Smooth muscle cell (in vitro differentiated cells): ENCODE measurements around the gene MAPKAPK3. TPM values are rescaled to one million over a fixed set of nuclear protein-coding genes. Genes with fewer than 3 reads are reported as not detected.

Source experiments
- DNase-seq: peaks from one replicate; lab custom pipeline; 2025; ENCODE audit not compliant: unreplicated experiment; lab: John Stamatoyannopoulos, UW
- H2AFZ ChIP-seq: fragments of 200-600 bp; sonication (generic); 2 replicates; pipeline ENCODE4 v1.6.0; 2016; ENCODE audit warnings: antibody characterized with exemption, low read depth, mild to moderate bottlenecking
- H3F3A ChIP-seq: fragments of 200-600 bp; sonication (generic); 2 replicates; pipeline ENCODE4 v1.6.0; 2017; ENCODE audit warnings: antibody characterized with exemption, low read depth
- H3K27ac ChIP-seq: fragments of 200-600 bp; sonication (generic); 2 replicates; pipeline ENCODE4 v1.5.1; 2016; ENCODE audit warnings: low read depth, mild to moderate bottlenecking
- H3K27me3 ChIP-seq: fragments of 200-600 bp; sonication (generic); 2 replicates; pipeline ENCODE4 v1.6.1; 2016; ENCODE audit warnings: low read depth, mild to moderate bottlenecking
- H3K36me3 ChIP-seq: fragments of 200-600 bp; sonication (generic); 2 replicates; pipeline ENCODE4 v1.5.1; 2016; ENCODE audit warnings: low read depth
- H3K4me1 ChIP-seq: fragments of 200-600 bp; sonication (generic); 2 replicates; pipeline ENCODE4 v1.5.1; 2016; ENCODE audit warnings: low read depth
- H3K4me2 ChIP-seq: fragments of 200-600 bp; sonication (generic); 2 replicates; pipeline ENCODE4 v1.6.0; 2016; ENCODE audit warnings: mild to moderate bottlenecking
- H3K4me3 ChIP-seq: fragments of 200-600 bp; sonication (generic); 2 replicates; pipeline ENCODE4 v1.5.1; 2016; ENCODE audit warnings: mild to moderate bottlenecking
- H3K79me2 ChIP-seq: fragments of 200-600 bp; sonication (generic); 2 replicates; pipeline ENCODE4 v1.6.0; 2016; ENCODE audit warnings: low read depth, mild to moderate bottlenecking
- H3K9ac ChIP-seq: fragments of 200-600 bp; sonication (generic); 2 replicates; pipeline ENCODE4 v1.6.0; 2016; ENCODE audit warnings: low read depth
- H3K9me3 ChIP-seq: fragments of 200-600 bp; sonication (generic); replicated peaks from 2 replicates; pipeline ENCODE4 v1.5.1; 2016; ENCODE audit warnings: low read depth
- H4K20me1 ChIP-seq: fragments of 200-600 bp; sonication (generic); 2 replicates; pipeline ENCODE4 v1.6.0; 2016; ENCODE audit warnings: low read depth
- CTCF ChIP-seq: fragments of 200-600 bp; sonication (generic); IDR thresholded peaks from 2 replicates; pipeline ENCODE4 v1.5.1; 2017; ENCODE audit warnings: borderline replicate concordance, mild to moderate bottlenecking, antibody characterized with exemption; ENCODE audit not compliant: insufficient read depth, poor library complexity, severe bottlenecking
- WGBS: methylation state at CpG from one replicate; pipeline ENCODE4 v1.1.7; 2016; ENCODE audit warnings: low lambda C conversion rate; 5-methylcytosine and 5-hydroxymethylcytosine counted together
- polyA plus RNA-seq: library from polyadenylated mRNA; unstranded; fragments of >200 nt; fragmentation: Nextera tagmentation; extraction: Ambion mirVana; gene quantifications from 2 replicates; pipeline ENCODE4 v1.2.1, GENCODE V29; 2016
- total RNA-seq: library from RNA; depleted of rRNA; stranded (reverse); fragments of >200 nt; gene quantifications from 2 replicates; pipeline ENCODE4 v1.2.3, GENCODE V29; 2014

The MAPKAPK3 gene
- total and polyA plus RNA-seq, 2 experiments from 2014 or later: 17.1 to 18.7 TPM

- no peak for TF ChIP-seq CTCF
- no peak overlapping the region for H3K9ac ChIP-seq
- no peak for DNase-seq
Observed at GRCh38 chr3:50657407-50657806, 40.5 kb downstream of the MAPKAPK3 start.

GRCh38 chr3:50657816-50658215 is 40.9 kb downstream of the MAPKAPK3 start:
- Histone ChIP-seq H4K20me1 (no peaks in the 10 kb centered on the region), H2AFZ (no peak overlapping the region), H3K4me1 (no peaks in the 10 kb centered on the region), H3K27me3 (no peaks in the 10 kb centered on the region), H3K9ac (no peak overlapping the region), H3F3A (no peaks in the 10 kb centered on the region), H3K79me2 (no peaks in the 10 kb centered on the region), H3K4me2 (no peak overlapping the region), H3K27ac (no peak overlapping the region), H3K4me3 (no peak overlapping the region), H3K36me3 (no peaks in the 10 kb centered on the region), H3K9me3 (no peaks in the 10 kb centered on the region)
- TF ChIP-seq CTCF: no peak
- WGBS: 98% methylated on average over 3 of the region's 3 CpGs
- no peak for DNase-seq

More at GRCh38 chr3:50657407-50657806, 40.5 kb downstream of the MAPKAPK3 start:
- H3K79me2 ChIP-seq: no peaks in the 10 kb centered on the region
- H4K20me1 ChIP-seq: no peaks in the 10 kb centered on the region
- H3K36me3 ChIP-seq: no peaks in the 10 kb centered on the region
- WGBS: 97% methylated on average over 5 of the region's 5 CpGs
- no peaks in the 10 kb centered on the region for H3F3A ChIP-seq
- no peaks in the 10 kb centered on the region for H3K27me3 ChIP-seq
- no peak overlapping the region for H3K4me2 ChIP-seq
- no peaks in the 10 kb centered on the region for H3K9me3 ChIP-seq
- H3K4me1 ChIP-seq: peaks cover 3% of the 10 kb centered on the region
- H2AFZ ChIP-seq: no peak overlapping the region
- no peak overlapping the region for H3K27ac ChIP-seq
- H3K4me3 ChIP-seq: no peak overlapping the region

- Histone ChIP-seq H3K27ac (no peak overlapping the region), H3K4me1 (no peaks in the 10 kb centered on the region), H3K79me2 (no peaks in the 10 kb centered on the region), H2AFZ (no peak overlapping the region), H3K27me3 (no peaks in the 10 kb centered on the region), H4K20me1 (no peaks in the 10 kb centered on the region), H3K4me3 (no peak overlapping the region), H3F3A (no peaks in the 10 kb centered on the region), H3K36me3 (no peaks in the 10 kb centered on the region), H3K9me3 (no peaks in the 10 kb centered on the region), H3K9ac (no peak overlapping the region), H3K4me2 (no peak overlapping the region)
- no peak for DNase-seq
- TF ChIP-seq CTCF: no peak
- WGBS: 85% methylated on average over 6 of the region's 6 CpGs
Observed at GRCh38 chr3:50658416-50658815, 41.5 kb downstream of the MAPKAPK3 start.

GRCh38 chr3:50658831-50659230 is 41.9 kb downstream of the MAPKAPK3 start:
- no peak overlapping the region for H3K4me2 ChIP-seq
- no peaks in the 10 kb centered on the region for H3K36me3 ChIP-seq
- H3K9me3 ChIP-seq: no peaks in the 10 kb centered on the region
- no peak overlapping the region for H2AFZ ChIP-seq
- H3K27me3 ChIP-seq: no peaks in the 10 kb centered on the region
- H3K27ac ChIP-seq: no peak overlapping the region
- 98% methylated on average over 3 of the region's 3 CpGs for WGBS
- no peaks in the 10 kb centered on the region for H4K20me1 ChIP-seq
- no peaks in the 10 kb centered on the region for H3K79me2 ChIP-seq
- DNase-seq: no peak
- no peaks in the 10 kb centered on the region for H3F3A ChIP-seq
- H3K4me3 ChIP-seq: no peak overlapping the region
- H3K9ac ChIP-seq: no peak overlapping the region
- H3K4me1 ChIP-seq: no peaks in the 10 kb centered on the region
- TF ChIP-seq CTCF: no peak
